HTR-8/SVneo (cell line): ENCODE data around the gene EEF1A1.
"Not testable (repeated sequence)": the region's sequence is repeated elsewhere in the genome, so short reads cannot be mapped to it uniquely, and the experiment has no call there.

Experiments used
- DNase-seq: peaks from one replicate; pipeline ENCODE4 v3.0.0; 2011; ENCODE audit warnings: low spot score, mixed read lengths; ENCODE audit not compliant: insufficient read length
- FAIRE-seq: peaks from 2 replicates; lab custom pipeline; 2011; peaks lifted over from hg19 to GRCh38; lab: Jason Lieb, UNC

EEF1A1 gene

GRCh38 chr6:73538116-73538779 is 17.4 kb upstream of the EEF1A1 start:
- no peak for DNase-seq
- FAIRE-seq = no peak

GRCh38 chr6:73537677-73538076 is 16.8 kb upstream of the EEF1A1 start:
- DNase-seq (no peak), FAIRE-seq (no peak)

DNA sequence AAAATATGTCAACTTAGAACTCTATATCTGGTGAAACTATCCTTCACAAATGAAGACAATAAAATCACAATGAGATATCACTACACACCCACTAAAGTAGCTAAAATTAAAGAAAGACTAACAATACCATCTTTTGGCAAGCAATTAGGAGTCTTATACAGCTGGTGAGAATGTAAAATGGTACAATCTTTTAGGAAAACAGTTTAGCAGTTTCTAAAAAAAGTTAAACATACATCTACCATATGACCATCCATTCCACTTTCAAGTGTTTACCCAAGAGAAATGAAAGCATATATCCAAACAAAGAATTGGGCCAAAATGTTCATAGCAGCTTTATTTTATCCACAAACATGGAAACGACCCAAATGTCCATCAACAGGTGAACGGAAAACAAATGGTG is 13.8 kb upstream of the EEF1A1 start:
- FAIRE-seq (no peak), DNase-seq (no peak)

DNA sequence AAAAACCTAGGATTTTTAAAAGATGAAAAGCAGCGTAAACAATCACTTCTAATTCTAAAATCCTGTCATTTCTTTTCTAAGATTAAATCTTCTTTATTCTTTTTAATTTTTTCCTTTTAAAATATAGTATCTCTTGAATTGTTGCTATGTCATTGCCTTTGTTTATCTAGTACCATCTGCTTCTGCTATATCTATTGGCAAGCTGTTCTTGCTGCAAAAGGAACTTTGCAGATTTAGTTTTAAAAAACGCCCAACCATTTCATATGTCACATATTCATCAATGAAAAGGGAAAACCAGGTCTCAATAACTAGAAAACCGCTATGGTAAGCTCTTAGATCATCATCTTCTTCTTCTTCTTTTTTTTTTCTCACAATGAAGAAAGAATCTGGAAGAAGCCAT is 11.5 kb upstream of the EEF1A1 start:
- DNase-seq (no peak), FAIRE-seq (no peak)

DNA sequence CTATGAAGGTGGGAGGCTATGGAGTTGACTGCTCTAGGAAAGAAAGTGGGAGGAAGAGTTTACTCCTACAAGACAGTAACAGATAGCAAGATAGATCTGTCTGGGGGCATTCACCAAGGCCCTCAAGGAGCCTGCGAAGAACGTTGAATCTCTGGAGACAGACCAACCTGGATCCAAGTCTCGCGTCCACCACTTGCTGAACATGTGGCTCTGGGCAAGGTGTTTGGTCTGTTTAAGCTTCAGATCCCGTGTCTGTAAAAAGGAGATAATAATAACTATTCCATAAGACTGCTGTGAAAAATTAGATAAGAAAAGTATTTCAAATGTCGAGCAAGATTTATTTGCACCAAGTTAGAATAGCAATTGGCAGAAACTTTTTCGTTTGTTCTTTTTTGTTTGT is 8.1 kb upstream of the EEF1A1 start:
- FAIRE-seq (no peak), DNase-seq (no peak)

DNA sequence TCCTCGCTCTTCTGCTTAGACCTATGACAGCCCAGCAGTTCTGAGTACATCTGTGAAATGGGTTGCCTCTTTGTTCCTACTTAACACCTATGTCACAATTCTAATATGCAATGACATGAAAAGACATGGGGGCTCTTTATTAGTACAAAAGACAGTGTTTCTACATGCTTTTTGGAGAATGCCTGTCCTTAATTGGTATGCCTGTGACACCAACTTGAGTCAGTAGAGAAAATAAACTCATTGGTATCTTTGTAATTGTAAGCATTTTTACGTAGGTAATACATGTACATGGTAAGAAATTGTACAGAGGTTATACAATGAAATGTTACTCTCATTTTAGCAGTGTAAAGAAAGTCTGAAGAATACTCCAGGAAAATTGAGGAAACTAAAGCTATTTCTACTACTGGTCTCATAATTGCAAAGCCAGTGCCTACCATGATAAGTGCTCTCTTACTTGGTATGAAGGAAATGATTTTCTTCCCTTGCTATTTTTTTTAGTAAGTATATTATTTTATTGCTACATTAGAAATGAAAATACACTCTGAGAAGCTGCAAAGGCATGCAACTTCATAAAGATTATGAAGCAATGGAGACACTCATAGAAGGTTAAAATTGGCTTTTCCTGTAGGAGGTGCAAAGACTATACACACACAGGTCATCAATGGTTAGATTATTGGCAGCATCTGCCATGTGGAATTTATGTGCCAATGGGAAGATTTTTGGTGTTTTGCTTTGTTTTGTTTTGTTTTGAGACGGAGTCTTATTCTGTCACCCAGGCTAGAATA is 4.9 kb upstream of the EEF1A1 start:
- DNase-seq (no peak), FAIRE-seq (no peak)

- FAIRE-seq = no peak
- peak; percentile 51 for DNase-seq
These were observed 2.7 kb upstream of the EEF1A1 start for GRCh38 chr6:73523434-73524123.

GRCh38 chr6:73521351-73521985 is 636 bp upstream of the EEF1A1 start:
- peak; percentile 64 for DNase-seq
- FAIRE-seq = no peak

DNA sequence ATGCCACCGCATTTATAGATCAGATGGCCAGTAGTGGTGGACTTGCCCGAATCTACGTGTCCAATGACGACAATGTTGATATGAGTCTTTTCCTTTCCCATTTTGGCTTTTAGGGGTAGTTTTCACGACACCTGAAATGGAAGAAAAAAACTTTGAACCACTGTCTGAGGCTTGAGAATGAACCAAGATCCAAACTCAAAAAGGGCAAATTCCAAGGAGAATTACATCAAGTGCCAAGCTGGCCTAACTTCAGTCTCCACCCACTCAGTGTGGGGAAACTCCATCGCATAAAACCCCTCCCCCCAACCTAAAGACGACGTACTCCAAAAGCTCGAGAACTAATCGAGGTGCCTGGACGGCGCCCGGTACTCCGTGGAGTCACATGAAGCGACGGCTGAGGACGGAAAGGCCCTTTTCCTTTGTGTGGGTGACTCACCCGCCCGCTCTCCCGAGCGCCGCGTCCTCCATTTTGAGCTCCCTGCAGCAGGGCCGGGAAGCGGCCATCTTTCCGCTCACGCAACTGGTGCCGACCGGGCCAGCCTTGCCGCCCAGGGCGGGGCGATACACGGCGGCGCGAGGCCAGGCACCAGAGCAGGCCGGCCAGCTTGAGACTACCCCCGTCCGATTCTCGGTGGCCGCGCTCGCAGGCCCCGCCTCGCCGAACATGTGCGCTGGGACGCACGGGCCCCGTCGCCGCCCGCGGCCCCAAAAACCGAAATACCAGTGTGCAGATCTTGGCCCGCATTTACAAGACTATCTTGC is 725 bp downstream of the EEF1A1 start:
- FAIRE-seq (no peak), DNase-seq (peak; percentile 44)

DNA sequence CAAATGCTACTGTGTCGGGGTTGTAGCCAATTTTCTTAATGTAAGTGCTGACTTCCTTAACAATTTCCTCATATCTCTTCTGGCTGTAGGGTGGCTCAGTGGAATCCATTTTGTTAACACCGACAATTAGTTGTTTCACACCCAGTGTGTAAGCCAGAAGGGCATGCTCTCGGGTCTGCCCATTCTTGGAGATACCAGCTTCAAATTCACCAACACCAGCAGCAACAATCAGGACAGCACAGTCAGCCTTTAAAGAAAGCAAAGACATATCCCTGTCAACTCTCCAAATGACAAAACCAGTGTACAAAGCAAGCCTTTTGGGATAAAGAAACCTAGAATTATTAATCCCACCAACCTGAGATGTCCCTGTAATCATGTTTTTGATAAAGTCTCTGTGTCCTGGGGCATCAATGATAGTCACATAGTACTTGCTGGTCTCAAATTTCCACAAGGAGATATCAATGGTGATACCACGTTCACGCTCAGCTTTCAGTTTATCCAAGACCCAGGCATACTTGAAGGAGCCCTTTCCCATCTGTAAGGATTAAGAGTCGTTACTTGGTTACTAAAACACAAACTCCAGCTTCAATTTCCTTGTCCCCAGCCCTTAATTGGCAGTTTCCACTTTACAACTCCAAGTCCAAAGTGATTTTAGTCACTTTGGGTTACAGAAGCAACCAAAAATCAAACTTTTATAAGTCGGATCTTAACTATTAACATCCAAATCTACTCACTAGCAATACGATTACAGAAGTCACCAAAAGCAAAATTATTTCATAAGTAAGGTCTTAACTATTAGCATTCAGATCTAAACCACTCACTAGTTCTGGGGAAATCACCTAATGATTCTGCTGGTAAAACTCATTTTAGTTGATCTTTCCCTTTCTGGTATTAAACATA is 1.6 kb downstream of the EEF1A1 start:
- FAIRE-seq, DNase-seq: not testable (repeated sequence)

DNA sequence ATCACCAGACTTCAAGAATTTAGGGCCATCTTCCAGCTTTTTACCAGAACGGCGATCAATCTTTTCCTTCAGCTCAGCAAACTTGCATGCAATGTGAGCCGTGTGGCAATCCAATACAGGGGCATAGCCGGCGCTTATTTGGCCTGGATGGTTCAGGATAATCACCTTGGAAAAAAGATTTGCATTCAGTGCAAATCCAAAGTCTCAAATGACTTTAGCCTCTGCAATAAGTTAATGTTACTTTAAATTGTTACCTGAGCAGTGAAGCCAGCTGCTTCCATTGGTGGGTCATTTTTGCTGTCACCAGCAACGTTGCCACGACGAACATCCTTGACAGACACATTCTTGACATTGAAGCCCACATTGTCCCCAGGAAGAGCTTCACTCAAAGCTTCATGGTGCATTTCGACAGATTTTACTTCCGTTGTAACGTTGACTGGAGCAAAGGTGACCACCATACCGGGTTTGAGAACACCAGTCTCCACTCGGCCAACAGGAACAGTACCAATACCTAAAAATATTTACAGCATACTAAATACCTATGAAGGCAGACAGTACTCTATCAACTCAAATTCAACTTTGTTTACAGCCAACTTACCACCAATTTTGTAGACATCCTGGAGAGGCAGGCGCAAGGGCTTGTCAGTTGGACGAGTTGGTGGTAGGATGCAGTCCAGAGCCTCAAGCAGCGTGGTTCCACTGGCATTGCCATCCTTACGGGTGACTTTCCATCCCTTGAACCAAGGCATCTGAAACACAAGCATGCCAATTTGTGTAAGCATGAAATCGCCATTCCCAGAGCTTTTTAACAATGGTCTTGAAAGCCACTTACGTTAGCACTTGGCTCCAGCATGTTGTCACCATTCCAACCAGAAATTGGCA is 2.5 kb downstream of the EEF1A1 start:
- DNase-seq, FAIRE-seq: not testable (repeated sequence)

DNA sequence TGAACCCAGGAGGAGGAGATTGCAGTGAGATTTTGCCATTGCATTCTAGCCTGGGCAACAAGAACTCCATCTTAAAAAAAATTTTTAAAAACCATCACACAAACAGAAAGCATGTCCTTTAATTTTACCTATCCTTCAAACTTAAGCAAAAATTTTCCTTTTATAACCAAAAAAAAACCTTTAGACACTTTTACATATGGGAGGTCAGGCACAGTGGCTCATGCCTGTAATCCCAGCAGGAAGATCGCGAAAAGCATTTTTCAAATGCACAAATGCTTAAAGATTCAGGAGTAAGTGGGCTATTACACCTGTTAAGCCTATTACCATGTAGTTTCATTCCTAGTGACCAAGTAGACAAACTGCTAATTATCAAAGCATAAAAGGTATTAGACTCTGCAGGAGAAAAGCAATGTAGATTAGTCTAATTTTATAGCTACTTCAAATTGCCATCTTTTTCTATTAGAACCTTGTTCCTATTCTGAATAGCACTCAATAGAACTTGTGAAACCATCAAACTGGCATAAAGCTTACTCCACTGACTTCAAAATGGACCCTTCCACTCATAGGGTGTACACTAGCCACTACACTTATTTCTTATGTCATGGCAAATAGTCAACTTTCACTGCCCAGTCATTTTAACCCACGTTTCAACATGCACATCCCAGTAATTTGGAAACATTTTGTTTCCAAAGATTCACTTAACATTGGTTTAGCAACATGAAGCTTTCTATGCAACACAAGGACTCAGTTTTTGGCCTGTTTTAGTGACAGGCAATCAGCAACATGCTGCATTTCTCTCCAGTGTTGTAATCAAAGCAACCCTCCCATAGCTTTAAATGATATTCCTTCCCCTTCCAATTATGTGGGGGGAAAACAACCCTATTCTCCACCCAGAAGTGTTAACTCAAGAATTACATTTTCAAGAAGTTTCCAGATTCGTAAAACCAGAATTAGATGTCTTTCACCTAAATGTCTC is 4.0 kb downstream of the EEF1A1 start:
- FAIRE-seq (no peak), DNase-seq (no peak)

DNA sequence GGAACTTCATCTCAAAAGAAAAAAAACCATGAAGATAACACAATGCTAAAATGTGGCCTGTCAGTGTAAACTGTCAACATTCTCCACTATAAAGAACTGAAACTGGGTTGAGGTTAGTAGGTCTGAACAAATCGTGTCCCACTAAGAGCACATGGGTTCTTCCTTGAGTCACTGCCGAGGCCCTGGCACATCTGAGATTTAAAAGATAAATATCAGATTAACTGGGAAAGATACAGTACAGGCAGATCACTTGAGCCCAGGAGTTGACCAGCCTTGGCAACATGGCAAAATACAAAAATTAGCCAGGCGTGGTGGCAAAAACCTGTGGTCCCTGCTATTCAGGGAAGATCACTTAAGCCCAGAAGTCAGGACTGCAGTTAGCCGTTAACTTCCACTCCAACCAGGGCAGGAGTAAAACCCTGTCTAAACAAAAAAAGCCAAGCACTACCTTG is 5.6 kb downstream of the EEF1A1 start:
- DNase-seq = no peak

GRCh38 chr6:73514746-73515110 is 6.1 kb downstream of the EEF1A1 start:
- DNase-seq (no peak), FAIRE-seq (no peak)

More for the DNA sequence above, 5.6 kb downstream of the EEF1A1 start:
- no peak for FAIRE-seq

GRCh38 chr6:73513496-73513854 is 7.4 kb downstream of the EEF1A1 start:
- DNase-seq (no peak), FAIRE-seq (no peak)

DNA sequence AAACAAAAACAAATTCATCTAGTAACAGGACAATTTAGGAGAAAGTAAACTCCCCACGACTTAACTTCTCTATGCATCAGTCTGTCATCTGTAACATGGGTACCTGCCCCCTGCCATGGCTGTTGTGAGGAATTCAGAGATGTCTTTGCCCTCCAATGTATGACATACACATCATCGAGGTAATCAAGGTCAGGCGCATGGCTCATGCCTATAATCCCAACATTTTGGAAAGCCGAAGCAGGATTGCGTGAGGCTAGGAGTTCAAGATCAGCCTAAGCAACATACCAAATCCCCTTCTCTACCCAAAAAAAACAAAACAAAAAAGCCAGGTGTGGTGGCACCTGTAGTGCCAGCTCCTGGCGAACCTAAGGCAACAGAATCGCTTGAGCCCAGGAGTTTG is 9.0 kb downstream of the EEF1A1 start:
- DNase-seq = no peak
- no peak for FAIRE-seq

DNA sequence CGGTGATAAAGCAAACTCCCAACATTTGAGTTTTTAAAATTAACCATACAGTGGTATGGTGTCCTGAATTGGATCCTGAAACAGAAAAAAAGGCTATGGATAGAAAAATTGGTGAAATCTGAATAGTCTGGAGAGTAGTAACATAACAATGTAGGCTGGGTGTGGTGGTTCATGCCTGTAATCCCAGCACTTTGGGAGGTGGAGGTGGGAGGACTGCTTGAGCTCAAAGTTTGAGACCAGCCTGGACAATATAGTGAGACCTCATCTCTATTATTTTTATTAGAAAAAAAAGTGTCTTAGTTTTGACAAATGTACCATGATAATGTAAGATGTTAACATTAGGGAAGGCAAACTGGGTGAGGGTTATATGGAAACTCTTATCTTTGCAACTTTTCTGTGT is 11.0 kb downstream of the EEF1A1 start:
- DNase-seq = no peak
- FAIRE-seq = no peak
